Endothelial cell (in vitro differentiated cells): Measurements from ENCODE around the gene JAZF1. TPM values are rescaled to one million over a fixed set of nuclear protein-coding genes. Genes with fewer than 3 reads are reported as not detected.

Experiments used
- DNase-seq: peaks from one replicate; pipeline ENCODE4 v3.0.0; 2021; ENCODE audit warnings: low spot score
- H3K27ac Mint-ChIP-seq: one replicate; pipeline ENCODE4 v1.8.0; 2021; ENCODE audit warnings: mixed read lengths, inconsistent platforms; ENCODE audit not compliant: unreplicated experiment
- H3K27me3 Mint-ChIP-seq: one replicate; pipeline ENCODE4 v1.8.0; 2021; ENCODE audit warnings: mild to moderate bottlenecking, moderate library complexity, mixed read lengths, inconsistent platforms; ENCODE audit not compliant: unreplicated experiment
- H3K36me3 Mint-ChIP-seq: one replicate; pipeline ENCODE4 v1.8.0; 2021; ENCODE audit warnings: mild to moderate bottlenecking, low read depth, mixed read lengths, inconsistent platforms; ENCODE audit not compliant: unreplicated experiment
- H3K4me1 Mint-ChIP-seq: one replicate; pipeline ENCODE4 v1.8.0; 2021; ENCODE audit warnings: mild to moderate bottlenecking, mixed read lengths, inconsistent platforms; ENCODE audit not compliant: unreplicated experiment
- H3K4me3 Mint-ChIP-seq: one replicate; pipeline ENCODE4 v1.8.0; 2021; ENCODE audit warnings: mild to moderate bottlenecking, mixed read lengths, inconsistent platforms; ENCODE audit not compliant: unreplicated experiment
- H3K9me3 Mint-ChIP-seq: one replicate; pipeline ENCODE4 v1.8.0; 2021; ENCODE audit warnings: mixed read lengths, inconsistent platforms; ENCODE audit not compliant: unreplicated experiment
- CTCF ChIP-seq: fragments of 200-600 bp; sonication (generic); IDR thresholded peaks from one replicate; pipeline ENCODE4 v1.5.0; 2021; ENCODE audit warnings: antibody characterized with exemption; ENCODE audit not compliant: unreplicated experiment
- total RNA-seq: library from RNA; stranded (reverse); fragmentation: NEBNext Ultra II Directional; extraction: Animal tissue kit (Norgen Biotek cat#: 25700); gene quantifications from one replicate; pipeline ENCODE4 v1.2.1, GENCODE V29; 2021; ENCODE audit not compliant: unreplicated experiment

Gene JAZF1
- total RNA-seq, 1 donor from 2014 or later: 8.5 TPM

- TF ChIP-seq CTCF: no peak
- Mint-ChIP-seq H3K4me3 (no peak overlapping the region), H3K27me3 (no peaks in the 10 kb centered on the region), H3K4me1 (no peaks in the 10 kb centered on the region), H3K27ac (no peak overlapping the region), H3K36me3 (no peaks in the 10 kb centered on the region), H3K9me3 (no peaks in the 10 kb centered on the region)
- no peak for DNase-seq
Measured at GRCh38 chr7:28088901-28089714, 91.5 kb downstream of the JAZF1 start.

- no peak for DNase-seq
- no peak overlapping the region for H3K27ac Mint-ChIP-seq
- H3K9me3 Mint-ChIP-seq: no peaks in the 10 kb centered on the region
- no peaks in the 10 kb centered on the region for H3K27me3 Mint-ChIP-seq
- TF ChIP-seq CTCF: no peak
- H3K36me3 Mint-ChIP-seq: no peaks in the 10 kb centered on the region
- H3K4me3 Mint-ChIP-seq: no peak overlapping the region
- H3K4me1 Mint-ChIP-seq: no peaks in the 10 kb centered on the region
Measured at GRCh38 chr7:28088032-28088431, 92.6 kb downstream of the JAZF1 start.

GRCh38 chr7:28086198-28086597 is 94.4 kb downstream of the JAZF1 start:
- Mint-ChIP-seq H3K27me3 (peaks cover 5% of the 10 kb centered on the region), H3K9me3 (no peaks in the 10 kb centered on the region), H3K4me1 (peaks cover 3% of the 10 kb centered on the region), H3K27ac (no peak overlapping the region), H3K36me3 (no peaks in the 10 kb centered on the region), H3K4me3 (no peak overlapping the region)
- no peak for TF ChIP-seq CTCF
- DNase-seq: no peak

- no peak overlapping the region for H3K27ac Mint-ChIP-seq
- no peak for TF ChIP-seq CTCF
- H3K27me3 Mint-ChIP-seq: peaks cover 5% of the 10 kb centered on the region
- no peak overlapping the region for H3K4me3 Mint-ChIP-seq
- H3K4me1 Mint-ChIP-seq: peaks cover 14% of the 10 kb centered on the region
- H3K9me3 Mint-ChIP-seq: no peaks in the 10 kb centered on the region
- H3K36me3 Mint-ChIP-seq: no peaks in the 10 kb centered on the region
- DNase-seq: no peak
Measured at GRCh38 chr7:28083998-28084985, 96.3 kb downstream of the JAZF1 start.
